Smooth muscle cell (in vitro differentiated cells): Measurements from ENCODE around the gene DISC1. TPM values are rescaled to one million over a fixed set of nuclear protein-coding genes. Genes with fewer than 3 reads are reported as not detected.

ENCODE experiments used
- DNase-seq: peaks from one replicate; lab custom pipeline; 2025; ENCODE audit not compliant: unreplicated experiment; lab: John Stamatoyannopoulos, UW
- H2AFZ ChIP-seq: fragments of 200-600 bp; sonication (generic); 2 replicates; pipeline ENCODE4 v1.6.0; 2016; ENCODE audit warnings: antibody characterized with exemption, low read depth, mild to moderate bottlenecking
- H3F3A ChIP-seq: fragments of 200-600 bp; sonication (generic); 2 replicates; pipeline ENCODE4 v1.6.0; 2017; ENCODE audit warnings: antibody characterized with exemption, low read depth
- H3K27ac ChIP-seq: fragments of 200-600 bp; sonication (generic); 2 replicates; pipeline ENCODE4 v1.5.1; 2016; ENCODE audit warnings: low read depth, mild to moderate bottlenecking
- H3K27me3 ChIP-seq: fragments of 200-600 bp; sonication (generic); 2 replicates; pipeline ENCODE4 v1.6.1; 2016; ENCODE audit warnings: low read depth, mild to moderate bottlenecking
- H3K36me3 ChIP-seq: fragments of 200-600 bp; sonication (generic); 2 replicates; pipeline ENCODE4 v1.5.1; 2016; ENCODE audit warnings: low read depth
- H3K4me1 ChIP-seq: fragments of 200-600 bp; sonication (generic); 2 replicates; pipeline ENCODE4 v1.5.1; 2016; ENCODE audit warnings: low read depth
- H3K4me2 ChIP-seq: fragments of 200-600 bp; sonication (generic); 2 replicates; pipeline ENCODE4 v1.6.0; 2016; ENCODE audit warnings: mild to moderate bottlenecking
- H3K4me3 ChIP-seq: fragments of 200-600 bp; sonication (generic); 2 replicates; pipeline ENCODE4 v1.5.1; 2016; ENCODE audit warnings: mild to moderate bottlenecking
- H3K79me2 ChIP-seq: fragments of 200-600 bp; sonication (generic); 2 replicates; pipeline ENCODE4 v1.6.0; 2016; ENCODE audit warnings: low read depth, mild to moderate bottlenecking
- H3K9ac ChIP-seq: fragments of 200-600 bp; sonication (generic); 2 replicates; pipeline ENCODE4 v1.6.0; 2016; ENCODE audit warnings: low read depth
- H3K9me3 ChIP-seq: fragments of 200-600 bp; sonication (generic); replicated peaks from 2 replicates; pipeline ENCODE4 v1.5.1; 2016; ENCODE audit warnings: low read depth
- H4K20me1 ChIP-seq: fragments of 200-600 bp; sonication (generic); 2 replicates; pipeline ENCODE4 v1.6.0; 2016; ENCODE audit warnings: low read depth
- WGBS: methylation state at CpG from one replicate; pipeline ENCODE4 v1.1.7; 2016; ENCODE audit warnings: low lambda C conversion rate; 5-methylcytosine and 5-hydroxymethylcytosine counted together
- polyA plus RNA-seq: library from polyadenylated mRNA; unstranded; fragments of >200 nt; fragmentation: Nextera tagmentation; extraction: Ambion mirVana; gene quantifications from 2 replicates; pipeline ENCODE4 v1.2.1, GENCODE V29; 2016
- total RNA-seq: library from RNA; depleted of rRNA; stranded (reverse); fragments of >200 nt; gene quantifications from 2 replicates; pipeline ENCODE4 v1.2.3, GENCODE V29; 2014
- TF ChIP-seq, protein P1 (sequence below): fragments of 200-600 bp; sonication (generic); IDR thresholded peaks from 2 replicates; pipeline ENCODE4 v1.5.1; 2017; ENCODE audit warnings: borderline replicate concordance, mild to moderate bottlenecking, antibody characterized with exemption; ENCODE audit not compliant: insufficient read depth, poor library complexity, severe bottlenecking

DISC1 gene
- total and polyA plus RNA-seq, 2 experiments from 2014 or later, result 0.89 to 4.3 TPM

DNA sequence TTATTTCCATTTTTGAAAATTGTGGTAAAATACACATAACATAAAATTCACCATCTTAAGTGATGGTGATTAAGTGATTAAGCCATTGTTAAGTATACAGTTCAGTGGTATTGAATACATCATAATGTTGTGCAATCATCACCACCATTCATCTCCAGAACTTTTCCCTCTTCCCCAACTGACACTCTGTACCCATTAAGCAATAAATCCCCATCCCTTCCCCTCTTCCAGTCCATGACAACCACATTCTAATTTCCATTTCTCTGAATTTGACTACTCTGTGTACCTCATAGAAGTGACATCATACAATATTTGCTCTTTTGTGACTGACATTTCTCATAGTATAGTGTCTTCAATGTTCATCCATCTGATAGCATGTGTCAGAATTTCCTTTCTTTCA, 124.8 kb downstream of the DISC1 start:
- Histone ChIP-seq H3K9me3 (no peaks in the 10 kb centered on the region), H4K20me1 (no peaks in the 10 kb centered on the region), H3K4me2 (no peak overlapping the region), H3K79me2 (no peaks in the 10 kb centered on the region), H3K27me3 (no peaks in the 10 kb centered on the region), H3K4me3 (no peak overlapping the region), H2AFZ (no peak overlapping the region), H3K9ac (no peak overlapping the region), H3K27ac (no peak overlapping the region), H3K36me3 (no peaks in the 10 kb centered on the region), H3F3A (no peaks in the 10 kb centered on the region), H3K4me1 (no peaks in the 10 kb centered on the region)
- TF ChIP-seq, protein P1, sequence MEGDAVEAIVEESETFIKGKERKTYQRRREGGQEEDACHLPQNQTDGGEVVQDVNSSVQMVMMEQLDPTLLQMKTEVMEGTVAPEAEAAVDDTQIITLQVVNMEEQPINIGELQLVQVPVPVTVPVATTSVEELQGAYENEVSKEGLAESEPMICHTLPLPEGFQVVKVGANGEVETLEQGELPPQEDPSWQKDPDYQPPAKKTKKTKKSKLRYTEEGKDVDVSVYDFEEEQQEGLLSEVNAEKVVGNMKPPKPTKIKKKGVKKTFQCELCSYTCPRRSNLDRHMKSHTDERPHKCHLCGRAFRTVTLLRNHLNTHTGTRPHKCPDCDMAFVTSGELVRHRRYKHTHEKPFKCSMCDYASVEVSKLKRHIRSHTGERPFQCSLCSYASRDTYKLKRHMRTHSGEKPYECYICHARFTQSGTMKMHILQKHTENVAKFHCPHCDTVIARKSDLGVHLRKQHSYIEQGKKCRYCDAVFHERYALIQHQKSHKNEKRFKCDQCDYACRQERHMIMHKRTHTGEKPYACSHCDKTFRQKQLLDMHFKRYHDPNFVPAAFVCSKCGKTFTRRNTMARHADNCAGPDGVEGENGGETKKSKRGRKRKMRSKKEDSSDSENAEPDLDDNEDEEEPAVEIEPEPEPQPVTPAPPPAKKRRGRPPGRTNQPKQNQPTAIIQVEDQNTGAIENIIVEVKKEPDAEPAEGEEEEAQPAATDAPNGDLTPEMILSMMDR, result no peak
- DNase-seq, result no peak

DNA sequence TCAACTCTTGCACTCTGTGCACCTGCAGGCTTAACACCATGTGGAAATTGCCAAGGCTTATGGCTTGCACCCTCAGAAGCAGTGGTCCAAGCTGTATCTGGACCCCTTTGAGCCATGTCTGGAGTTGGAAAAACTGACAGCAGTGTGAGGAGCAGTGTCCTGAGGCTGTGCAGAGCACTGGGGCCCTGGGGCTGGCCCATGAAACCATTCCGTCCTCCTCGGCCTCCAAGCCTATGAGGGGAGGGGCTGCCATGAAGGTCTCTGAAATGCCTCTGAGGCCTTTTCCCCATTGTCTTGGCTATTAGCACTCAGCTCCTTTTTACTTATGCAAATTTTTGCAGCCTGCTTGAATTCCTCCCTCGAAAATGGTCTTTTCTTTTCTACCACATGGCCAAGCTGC, 126.7 kb downstream of the DISC1 start:
- TF ChIP-seq, protein P1, result no peak
- Histone ChIP-seq H3K36me3 (no peaks in the 10 kb centered on the region), H3K9ac (no peak overlapping the region), H2AFZ (no peak overlapping the region), H3K4me3 (no peak overlapping the region), H3K79me2 (no peaks in the 10 kb centered on the region), H3K4me2 (no peak overlapping the region), H3F3A (no peaks in the 10 kb centered on the region), H3K9me3 (no peaks in the 10 kb centered on the region), H3K27ac (no peak overlapping the region), H4K20me1 (no peaks in the 10 kb centered on the region), H3K4me1 (no peaks in the 10 kb centered on the region), H3K27me3 (no peaks in the 10 kb centered on the region)
- WGBS, result 93% methylated on average over 3 of the region's 3 CpGs
- DNase-seq, result no peak

DNA sequence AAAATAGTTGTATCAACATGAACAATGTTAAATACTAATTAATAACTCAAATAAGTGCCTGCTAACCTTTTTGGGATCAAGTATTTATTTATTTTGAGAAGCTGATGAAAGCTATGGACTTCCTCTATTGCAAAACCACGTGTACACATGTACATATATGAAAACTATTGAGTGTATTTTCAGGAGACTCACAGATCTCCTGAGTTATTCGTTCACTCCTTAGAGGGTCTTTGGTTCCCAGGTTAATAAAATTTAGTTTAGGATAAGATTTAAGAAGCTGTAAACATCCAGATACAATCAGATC, 130.5 kb downstream of the DISC1 start:
- Histone ChIP-seq H3K4me1 (no peaks in the 10 kb centered on the region), H3K9ac (no peak overlapping the region), H3K36me3 (no peaks in the 10 kb centered on the region), H3K9me3 (no peaks in the 10 kb centered on the region), H3F3A (no peaks in the 10 kb centered on the region), H4K20me1 (no peaks in the 10 kb centered on the region), H3K27ac (no peak overlapping the region), H3K79me2 (no peaks in the 10 kb centered on the region), H3K4me2 (no peak overlapping the region), H3K27me3 (no peaks in the 10 kb centered on the region), H3K4me3 (no peak overlapping the region), H2AFZ (no peak overlapping the region)
- DNase-seq, result no peak
- TF ChIP-seq, protein P1, result no peak
- WGBS, result 52% methylated on average over 2 of the region's 2 CpGs

DNA sequence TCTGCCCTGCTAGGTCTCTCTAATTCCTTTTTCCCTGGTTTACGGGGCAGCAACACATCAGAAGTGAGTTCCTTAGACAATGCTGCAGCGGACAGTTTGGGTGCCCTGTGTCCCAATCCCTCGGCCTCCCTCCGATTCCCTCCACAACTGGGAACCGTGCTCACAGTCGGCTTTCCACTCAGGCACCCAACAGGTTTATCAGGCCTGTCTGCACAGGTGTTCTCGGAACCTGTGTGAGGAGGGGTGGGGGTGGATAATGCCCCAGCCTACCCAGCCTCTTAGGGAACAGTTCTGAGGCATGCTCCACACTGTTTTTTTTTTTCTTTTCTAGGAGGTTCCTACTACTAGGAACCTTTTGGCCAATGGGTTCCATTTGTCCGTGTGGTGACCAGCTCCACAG, 131.2 kb downstream of the DISC1 start:
- Histone ChIP-seq H4K20me1 (no peaks in the 10 kb centered on the region), H2AFZ (no peak overlapping the region), H3K4me2 (no peak overlapping the region), H3K4me3 (no peak overlapping the region), H3K79me2 (no peaks in the 10 kb centered on the region), H3K27me3 (no peaks in the 10 kb centered on the region), H3K27ac (no peak overlapping the region), H3K9me3 (no peaks in the 10 kb centered on the region), H3F3A (no peaks in the 10 kb centered on the region), H3K4me1 (no peaks in the 10 kb centered on the region), H3K9ac (no peak overlapping the region), H3K36me3 (no peaks in the 10 kb centered on the region)
- TF ChIP-seq, protein P1, result no peak
- 90% methylated on average over 8 of the region's 8 CpGs for WGBS
- no peak for DNase-seq
